ENCODE data around the gene SLC11A2. TPM values are rescaled to one million over a fixed set of nuclear protein-coding genes. Genes with fewer than 3 reads are reported as not detected.

Gene SLC11A2
- total and polyA plus RNA-seq, 2 of the 13 experiments (the other 11 are each of a cell fraction or from before 2014, with no cell fraction given): 71.7 to 77.0 TPM

DNA sequence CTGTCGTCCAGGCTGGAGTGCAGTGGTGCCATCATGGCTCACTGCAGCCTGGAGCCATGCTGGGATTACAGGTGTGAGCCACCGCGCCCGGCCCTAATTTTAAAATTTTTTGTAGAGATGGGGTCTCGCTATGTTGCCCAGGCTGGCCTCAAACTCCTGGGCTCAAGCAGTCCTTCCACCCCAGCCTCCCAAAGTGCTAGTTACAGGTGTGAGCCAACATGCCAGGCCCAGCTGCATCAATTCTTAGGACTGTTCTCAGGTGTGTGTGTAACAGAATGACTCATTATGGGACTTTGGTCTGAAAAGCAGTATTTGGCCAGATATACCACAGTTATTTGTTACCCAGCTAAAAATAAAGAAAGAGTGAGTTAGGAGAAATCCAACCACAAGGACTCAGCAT lies 39.3 kb upstream of the SLC11A2 start:
- H3K27me3 ChIP-seq (ENCODE audit: control insufficient read depth in 1 of 2, insufficient read depth in 2 of 2, low read length in 2 of 2): no peaks in the 10 kb centered on the region
- ChIA-PET CTCF (ENCODE audit: low intra/inter-chr PET ratio, low total read pairs) (no interaction called here), POLR2A (interaction anchor here (2.6 kb wide), 1 partner anchor 18 kb away, joined by 18 read pairs; the partner anchor contains the start of gene CSRNP2)
- in situ Hi-C loops (cut with HindIII; ENCODE audit: extremely low pct_ligation_motif_present, low pct_unique_long_range_greater_than_20kb) (no loop called here), intact Hi-C loops (cut with micrococcal nuclease; ENCODE audit: unreplicated experiment) (no loop called here)
- WGBS (ENCODE audit: low lambda C conversion rate): 99% methylated on average over 5 of the region's 5 CpGs
- H3K36me3 ChIP-seq (replicated peaks in 1 of 2; ENCODE audit: control insufficient read depth in 1 of 2, insufficient read depth in 2 of 2, low read length in 2 of 2): peaks cover 6 to 34% of the 10 kb centered on the region in 2 experiments
- no peak overlapping the region for H3K9ac ChIP-seq (ENCODE audit: insufficient read depth, low read depth, low read length)
- BruUV-seq (replicated peaks): no TSS peak
- no peaks in the 10 kb centered on the region for H3K9me3 ChIP-seq (ENCODE audit: low read length)
- H3K79me2 ChIP-seq (ENCODE audit: insufficient read depth, low read length): no peaks in the 10 kb centered on the region
- FAIRE-seq (no peak), ATAC-seq (peak; percentile 31; the same call in 1 of the 3 replicates), DNase-seq (ENCODE audit: low spot score) (peak; percentile 20)
- H3K4me2 ChIP-seq (ENCODE audit: low read depth, low read length): no peak overlapping the region
- H2AFZ ChIP-seq (ENCODE audit: low read length): no peak overlapping the region
- H3K4me1 ChIP-seq (ENCODE audit: insufficient read depth, low read length): peaks cover 48% of the 10 kb centered on the region
- H3K4me3 ChIP-seq (replicated peaks in 1 of 3; ENCODE audit: insufficient read depth in 1 of 3, low read depth in 2 of 3, low read length in 3 of 3): no peak overlapping the region
- TF ChIP-seq ZNF367 (CRISPR knock-in tag; IDR thresholded peaks at IDR 0.05; ENCODE audit: borderline replicate concordance) (no peak), ZNF121 (CRISPR knock-in tag; IDR thresholded peaks at IDR 0.05) (peak; percentile 75), KDM3A (CRISPR knock-in tag; IDR thresholded peaks at IDR 0.05; ENCODE audit: low read depth) (no peak), BCL6 (CRISPR knock-in tag; IDR thresholded peaks at IDR 0.05) (no peak), FOSL2 (CRISPR knock-in tag; IDR thresholded peaks at IDR 0.05) (peak; percentile 84), RCOR2 (CRISPR knock-in tag; IDR thresholded peaks at IDR 0.05) (no peak), ZNF543 (CRISPR knock-in tag; IDR thresholded peaks at IDR 0.05) (no peak), MTA1 (CRISPR knock-in tag; IDR thresholded peaks at IDR 0.05; ENCODE audit: borderline replicate concordance) (no peak), TEAD3 (CRISPR knock-in tag; optimal IDR thresholded peaks at IDR 0.05; ENCODE audit: borderline replicate concordance) (peak; percentile 29), ZNF282 (IDR thresholded peaks at IDR 0.05; ENCODE audit: partially characterized antibody) (no peak), NR2F6 (IDR thresholded peaks at IDR 0.05) (no peak), NR2F6 (CRISPR knock-in tag; IDR thresholded peaks at IDR 0.05) (no peak)
- TF ChIP-seq, protein P1, sequence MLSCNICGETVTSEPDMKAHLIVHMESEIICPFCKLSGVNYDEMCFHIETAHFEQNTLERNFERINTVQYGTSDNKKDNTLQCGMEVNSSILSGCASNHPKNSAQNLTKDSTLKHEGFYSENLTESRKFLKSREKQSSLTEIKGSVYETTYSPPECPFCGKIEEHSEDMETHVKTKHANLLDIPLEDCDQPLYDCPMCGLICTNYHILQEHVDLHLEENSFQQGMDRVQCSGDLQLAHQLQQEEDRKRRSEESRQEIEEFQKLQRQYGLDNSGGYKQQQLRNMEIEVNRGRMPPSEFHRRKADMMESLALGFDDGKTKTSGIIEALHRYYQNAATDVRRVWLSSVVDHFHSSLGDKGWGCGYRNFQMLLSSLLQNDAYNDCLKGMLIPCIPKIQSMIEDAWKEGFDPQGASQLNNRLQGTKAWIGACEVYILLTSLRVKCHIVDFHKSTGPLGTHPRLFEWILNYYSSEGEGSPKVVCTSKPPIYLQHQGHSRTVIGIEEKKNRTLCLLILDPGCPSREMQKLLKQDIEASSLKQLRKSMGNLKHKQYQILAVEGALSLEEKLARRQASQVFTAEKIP (CRISPR knock-in tag; IDR thresholded peaks at IDR 0.05; ENCODE audit: borderline replicate concordance): no peak
- TF ChIP-seq, protein P2, sequence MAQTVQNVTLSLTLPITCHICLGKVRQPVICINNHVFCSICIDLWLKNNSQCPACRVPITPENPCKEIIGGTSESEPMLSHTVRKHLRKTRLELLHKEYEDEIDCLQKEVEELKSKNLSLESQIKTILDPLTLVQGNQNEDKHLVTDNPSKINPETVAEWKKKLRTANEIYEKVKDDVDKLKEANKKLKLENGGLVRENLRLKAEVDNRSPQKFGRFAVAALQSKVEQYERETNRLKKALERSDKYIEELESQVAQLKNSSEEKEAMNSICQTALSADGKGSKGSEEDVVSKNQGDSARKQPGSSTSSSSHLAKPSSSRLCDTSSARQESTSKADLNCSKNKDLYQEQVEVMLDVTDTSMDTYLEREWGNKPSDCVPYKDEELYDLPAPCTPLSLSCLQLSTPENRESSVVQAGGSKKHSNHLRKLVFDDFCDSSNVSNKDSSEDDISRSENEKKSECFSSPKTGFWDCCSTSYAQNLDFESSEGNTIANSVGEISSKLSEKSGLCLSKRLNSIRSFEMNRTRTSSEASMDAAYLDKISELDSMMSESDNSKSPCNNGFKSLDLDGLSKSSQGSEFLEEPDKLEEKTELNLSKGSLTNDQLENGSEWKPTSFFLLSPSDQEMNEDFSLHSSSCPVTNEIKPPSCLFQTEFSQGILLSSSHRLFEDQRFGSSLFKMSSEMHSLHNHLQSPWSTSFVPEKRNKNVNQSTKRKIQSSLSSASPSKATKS (CRISPR knock-in tag; IDR thresholded peaks at IDR 0.05): no peak
- TF ChIP-seq, protein P3, sequence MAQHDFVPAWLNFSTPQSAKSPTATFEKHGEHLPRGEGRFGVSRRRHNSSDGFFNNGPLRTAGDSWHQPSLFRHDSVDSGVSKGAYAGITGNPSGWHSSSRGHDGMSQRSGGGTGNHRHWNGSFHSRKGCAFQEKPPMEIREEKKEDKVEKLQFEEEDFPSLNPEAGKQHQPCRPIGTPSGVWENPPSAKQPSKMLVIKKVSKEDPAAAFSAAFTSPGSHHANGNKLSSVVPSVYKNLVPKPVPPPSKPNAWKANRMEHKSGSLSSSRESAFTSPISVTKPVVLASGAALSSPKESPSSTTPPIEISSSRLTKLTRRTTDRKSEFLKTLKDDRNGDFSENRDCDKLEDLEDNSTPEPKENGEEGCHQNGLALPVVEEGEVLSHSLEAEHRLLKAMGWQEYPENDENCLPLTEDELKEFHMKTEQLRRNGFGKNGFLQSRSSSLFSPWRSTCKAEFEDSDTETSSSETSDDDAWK (CRISPR knock-in tag; IDR thresholded peaks at IDR 0.05): no peak
- TF ChIP-seq, protein P4, sequence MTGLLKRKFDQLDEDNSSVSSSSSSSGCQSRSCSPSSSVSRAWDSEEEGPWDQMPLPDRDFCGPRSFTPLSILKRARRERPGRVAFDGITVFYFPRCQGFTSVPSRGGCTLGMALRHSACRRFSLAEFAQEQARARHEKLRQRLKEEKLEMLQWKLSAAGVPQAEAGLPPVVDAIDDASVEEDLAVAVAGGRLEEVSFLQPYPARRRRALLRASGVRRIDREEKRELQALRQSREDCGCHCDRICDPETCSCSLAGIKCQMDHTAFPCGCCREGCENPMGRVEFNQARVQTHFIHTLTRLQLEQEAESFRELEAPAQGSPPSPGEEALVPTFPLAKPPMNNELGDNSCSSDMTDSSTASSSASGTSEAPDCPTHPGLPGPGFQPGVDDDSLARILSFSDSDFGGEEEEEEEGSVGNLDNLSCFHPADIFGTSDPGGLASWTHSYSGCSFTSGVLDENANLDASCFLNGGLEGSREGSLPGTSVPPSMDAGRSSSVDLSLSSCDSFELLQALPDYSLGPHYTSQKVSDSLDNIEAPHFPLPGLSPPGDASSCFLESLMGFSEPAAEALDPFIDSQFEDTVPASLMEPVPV (CRISPR knock-in tag; IDR thresholded peaks at IDR 0.05): no peak
- H4K20me1 ChIP-seq (ENCODE audit: insufficient read depth, low read length): no peaks in the 10 kb centered on the region
- no peak overlapping the region for H3K27ac ChIP-seq (ENCODE audit: extremely low read length, insufficient read depth, low read length)

Measured in HepG2 (cell line).